GM21786 (cell line): ENCODE results near the gene ERCC5.
A peak's percentile ranks its signal among the peaks of the same experiment; 100 is the strongest.

Source experiments
- ATAC-seq: cut with Tn5 transposase; IDR thresholded peaks from one replicate; pipeline ENCODE4 v1.9.1; 2021; ENCODE audit not compliant: unreplicated experiment

Gene ERCC5

DNA sequence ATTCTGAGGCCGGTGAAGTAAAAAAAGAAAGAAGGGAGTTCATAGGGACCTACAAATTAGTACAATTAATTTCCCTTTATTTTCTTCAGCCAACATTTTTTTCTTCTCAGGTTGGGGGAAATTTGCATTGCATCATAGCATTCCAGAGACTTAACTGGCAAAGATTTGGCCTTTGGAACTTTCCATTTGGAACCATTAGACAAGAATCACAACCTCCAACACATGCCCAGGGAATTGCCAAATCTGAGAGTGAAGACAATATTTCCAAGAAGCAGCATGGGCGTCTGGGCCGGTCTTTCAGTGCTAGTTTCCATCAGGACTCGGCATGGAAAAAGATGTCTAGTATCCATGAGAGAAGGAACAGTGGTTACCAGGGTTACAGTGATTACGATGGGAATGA is 6.4 kb upstream of the ERCC5 start:
- no peak for ATAC-seq

DNA sequence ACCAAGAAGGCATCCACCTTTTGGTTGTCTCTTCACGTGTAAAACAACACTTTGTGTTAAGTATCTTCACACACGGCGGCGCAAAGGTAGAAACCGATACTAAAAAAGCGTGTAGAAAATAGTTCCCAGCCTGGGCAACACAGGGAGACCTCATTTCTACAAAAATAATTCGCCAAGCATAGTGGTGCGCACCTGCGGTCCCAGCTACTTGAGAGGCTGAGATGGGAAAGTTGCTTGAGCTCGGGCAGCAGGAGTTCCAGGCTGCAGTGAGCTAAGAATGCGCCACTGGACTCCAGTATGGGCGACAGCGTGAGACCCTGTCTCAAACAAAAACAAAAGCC is 573 bp upstream of the ERCC5 start:
- ATAC-seq: peak; percentile 15

DNA sequence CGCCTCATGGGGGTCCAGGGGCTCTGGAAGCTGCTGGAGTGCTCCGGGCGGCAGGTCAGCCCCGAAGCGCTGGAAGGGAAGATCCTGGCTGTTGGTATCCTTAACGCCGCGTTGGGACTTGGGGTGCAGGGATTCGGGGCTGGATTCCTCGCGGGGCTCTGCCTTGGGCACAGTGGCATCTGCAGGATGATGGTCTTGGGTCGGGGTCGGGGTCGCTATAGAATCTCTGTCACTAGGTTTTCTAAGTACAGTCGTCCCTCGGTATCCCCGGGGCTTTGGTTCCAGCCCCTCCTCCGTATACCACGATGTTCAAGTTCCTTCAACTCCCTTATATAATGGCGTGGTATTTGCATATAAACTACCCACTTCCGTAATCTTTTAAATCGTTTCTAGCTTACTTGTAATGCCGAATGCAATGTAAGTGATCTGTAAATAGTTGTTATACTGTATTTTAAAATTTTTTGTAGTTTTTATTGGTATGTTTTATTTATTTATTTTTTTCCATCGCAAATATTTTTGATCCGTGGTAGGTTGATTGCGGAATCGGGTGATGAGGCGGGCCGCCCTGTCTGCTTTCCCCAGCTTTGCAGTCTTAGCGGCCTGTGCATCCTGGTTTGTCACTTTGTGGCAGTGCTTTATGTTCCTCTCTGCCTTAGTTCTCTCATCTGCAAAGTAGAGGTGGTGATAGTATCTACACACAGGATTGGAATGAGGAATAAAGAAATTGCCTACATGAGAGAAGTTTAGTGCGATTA is 606 bp downstream of the ERCC5 start:
- peak; percentile 37 for ATAC-seq

DNA sequence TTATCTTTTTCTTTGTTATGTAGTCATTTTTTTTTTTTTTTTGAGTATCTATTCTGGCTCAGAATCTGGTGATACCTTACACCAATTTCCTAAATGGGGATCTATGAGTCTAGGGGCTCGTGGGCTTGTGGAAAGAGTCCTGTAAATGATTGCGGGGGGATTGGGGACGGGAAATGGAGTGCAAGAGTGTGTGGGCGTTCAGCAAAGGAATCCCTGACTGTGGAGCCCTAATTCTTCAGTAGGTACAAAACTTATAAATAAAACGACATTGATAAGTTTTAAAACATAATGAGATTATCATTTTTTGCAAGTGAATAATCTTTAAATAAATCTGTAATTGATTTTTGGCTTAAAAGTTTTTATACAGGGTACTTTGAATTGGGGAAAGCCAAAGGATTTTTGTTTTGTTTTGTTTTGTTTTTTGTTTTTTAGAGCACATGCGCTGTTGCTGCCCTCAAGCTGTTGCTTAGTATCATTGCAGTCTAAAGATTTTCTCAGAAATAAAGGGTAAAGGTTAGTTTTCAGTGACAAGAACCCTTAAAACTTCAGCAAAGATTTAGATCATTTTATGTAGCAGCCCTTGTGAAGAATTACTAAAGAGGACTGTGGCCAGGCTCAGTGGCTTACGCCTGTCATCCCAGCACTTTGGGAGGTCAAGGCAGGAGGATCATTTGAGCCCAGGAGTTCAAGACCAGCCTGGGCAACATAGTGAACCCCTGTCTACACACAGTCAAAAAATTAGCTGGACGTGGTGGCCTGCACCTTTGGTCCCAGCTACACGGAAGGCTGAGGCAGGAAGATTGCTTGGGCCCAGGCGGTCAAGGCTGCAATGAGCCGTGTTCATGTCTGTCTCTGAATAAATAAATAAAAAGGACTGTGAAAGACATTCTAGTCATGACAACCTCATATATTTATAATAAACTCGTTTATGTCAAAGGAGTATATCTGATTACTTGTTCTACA is 1.7 kb downstream of the ERCC5 start:
- ATAC-seq: no peak

DNA sequence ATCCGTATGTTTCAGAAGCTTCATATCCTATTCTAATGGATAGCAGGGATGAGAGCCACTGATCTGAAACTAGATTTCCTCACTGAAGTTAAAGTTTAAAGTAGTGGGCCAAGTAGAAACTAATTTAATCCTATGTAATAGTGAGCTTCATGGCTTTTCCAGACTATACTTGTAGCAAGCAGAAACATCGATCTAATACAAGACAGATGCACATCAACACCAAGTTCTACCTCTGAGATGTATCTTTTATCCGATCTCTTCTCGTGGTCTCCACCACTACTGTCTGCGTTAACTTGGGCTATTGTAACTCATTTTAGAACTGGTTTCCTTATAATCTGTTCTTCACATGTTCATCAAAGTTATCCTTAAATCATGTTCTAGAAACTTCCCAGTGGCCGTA is 3.1 kb downstream of the ERCC5 start:
- no peak for ATAC-seq

DNA sequence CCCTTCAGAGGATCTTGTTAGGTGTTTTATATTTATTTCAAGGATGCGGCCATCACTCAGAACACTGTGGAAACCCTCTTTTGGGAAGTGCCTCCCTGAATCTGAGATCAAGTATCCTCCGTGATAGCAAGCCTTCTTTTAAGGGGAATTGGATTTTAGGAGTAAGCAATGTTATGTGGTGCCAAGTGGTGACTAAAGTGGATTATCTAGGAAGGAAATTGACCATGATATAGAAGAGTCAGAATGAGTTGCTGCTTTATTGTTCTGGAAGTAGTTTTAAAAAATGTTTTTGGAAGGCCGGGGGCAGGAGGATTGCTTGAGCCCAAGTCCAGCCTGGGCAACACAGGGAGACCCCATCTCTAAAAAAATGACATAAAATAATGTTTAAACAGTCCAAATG is 6.7 kb downstream of the ERCC5 start:
- no peak for ATAC-seq

DNA sequence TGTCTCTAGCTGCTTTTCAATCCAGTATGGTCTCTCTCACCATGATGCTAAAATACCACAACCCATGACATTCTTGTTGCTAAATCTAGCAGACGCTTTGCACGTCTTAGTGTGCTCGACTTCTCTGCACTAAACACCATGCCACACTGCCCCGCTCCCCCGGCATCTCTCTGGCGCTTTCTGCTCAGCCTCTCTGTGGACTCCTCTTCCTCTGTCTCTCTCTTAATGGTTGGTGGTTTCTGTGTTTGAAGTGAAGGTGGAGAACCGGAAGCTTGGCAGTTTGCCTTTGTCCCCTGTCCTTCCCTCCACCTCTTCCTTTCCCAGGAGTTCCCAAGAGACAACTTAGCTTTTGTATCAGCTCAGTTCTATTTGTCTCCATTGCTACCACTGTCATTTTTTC is 8.8 kb downstream of the ERCC5 start:
- ATAC-seq: no peak

DNA sequence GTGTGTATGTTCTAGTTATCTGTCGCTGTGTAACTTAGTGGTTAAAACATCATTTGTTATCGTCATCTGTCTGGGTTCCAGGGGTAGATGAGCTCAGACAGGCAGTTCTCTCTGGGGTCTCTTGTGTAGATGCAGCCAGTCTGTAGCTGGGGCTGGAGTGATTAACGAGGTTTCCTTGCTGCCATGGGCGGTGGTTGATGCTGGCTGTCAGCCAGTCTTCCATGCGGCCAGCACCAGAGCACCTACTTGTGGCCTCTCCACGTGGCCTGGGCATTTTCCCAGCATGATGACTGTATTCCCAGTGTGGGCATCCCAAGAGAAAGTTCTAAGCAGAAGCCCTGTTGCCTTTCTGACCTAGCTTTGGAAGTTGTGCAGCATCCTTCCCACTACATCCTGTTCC is 10.7 kb downstream of the ERCC5 start:
- ATAC-seq: no peak

DNA sequence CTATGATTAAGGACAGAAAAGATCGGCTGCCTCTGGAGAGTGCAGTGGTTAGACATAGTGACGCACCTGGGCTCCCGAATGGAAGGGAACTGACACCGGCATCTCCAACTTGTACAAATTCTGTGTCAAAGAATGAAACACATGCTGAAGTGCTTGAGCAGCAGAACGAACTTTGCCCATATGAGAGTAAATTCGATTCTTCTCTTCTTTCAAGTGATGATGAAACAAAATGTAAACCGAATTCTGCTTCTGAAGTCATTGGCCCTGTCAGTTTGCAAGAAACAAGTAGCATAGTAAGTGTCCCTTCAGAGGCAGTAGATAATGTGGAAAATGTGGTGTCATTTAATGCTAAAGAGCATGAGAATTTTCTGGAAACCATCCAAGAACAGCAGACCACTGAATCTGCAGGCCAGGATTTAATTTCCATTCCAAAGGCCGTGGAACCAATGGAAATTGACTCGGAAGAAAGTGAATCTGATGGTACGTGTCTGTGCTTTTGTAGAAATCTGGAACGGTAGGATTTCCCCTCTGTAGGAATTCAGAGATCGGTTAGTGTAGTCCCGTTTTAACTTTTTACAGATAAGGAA is 16.9 kb downstream of the ERCC5 start:
- ATAC-seq: no peak

DNA sequence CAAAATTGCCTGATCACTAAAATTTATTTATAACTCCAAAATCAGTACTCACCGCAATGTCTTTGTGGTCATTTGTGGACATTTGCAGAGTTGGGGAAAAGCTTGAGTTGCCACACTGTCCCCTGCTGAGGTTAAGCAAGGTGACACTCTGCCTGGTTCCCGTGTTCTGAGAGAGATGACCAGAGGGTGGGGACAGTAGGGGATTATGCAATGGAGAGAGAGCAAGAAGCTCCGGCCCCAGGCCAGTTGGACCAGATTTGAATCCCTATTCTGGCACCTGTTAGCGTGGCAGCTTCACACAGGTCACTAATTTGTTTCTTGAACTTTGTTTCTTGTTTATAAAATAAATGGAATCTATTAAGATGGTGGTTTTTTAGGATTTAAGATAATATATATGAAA is 17.8 kb downstream of the ERCC5 start:
- ATAC-seq: no peak

DNA sequence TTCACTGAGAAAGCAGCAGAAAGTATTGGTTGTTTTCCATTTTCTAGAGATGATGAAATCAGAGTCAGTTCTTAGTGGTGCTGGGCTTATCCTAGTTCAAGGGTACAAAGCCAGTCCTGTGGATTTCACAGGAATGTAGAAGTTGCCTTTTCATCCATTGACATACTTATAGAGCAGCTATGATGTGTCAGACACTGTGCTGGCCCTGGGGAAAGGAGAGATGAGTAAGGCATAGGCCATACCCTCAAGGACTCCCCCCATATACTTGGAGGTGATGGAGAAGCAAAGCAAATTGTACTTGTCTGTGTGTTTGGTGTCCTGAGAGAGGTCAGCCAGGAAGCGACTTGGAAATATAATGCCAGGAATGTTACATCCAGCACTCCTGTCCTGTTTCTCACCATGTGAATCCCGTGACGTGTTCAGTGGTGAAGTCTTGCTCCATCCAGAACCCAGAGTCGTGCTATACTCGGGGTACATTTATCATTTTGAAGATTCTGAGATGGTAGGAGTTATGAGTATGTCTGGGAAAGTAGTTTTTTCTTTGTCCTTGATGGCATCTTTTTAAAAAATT is 22.6 kb downstream of the ERCC5 start:
- ATAC-seq: no peak

DNA sequence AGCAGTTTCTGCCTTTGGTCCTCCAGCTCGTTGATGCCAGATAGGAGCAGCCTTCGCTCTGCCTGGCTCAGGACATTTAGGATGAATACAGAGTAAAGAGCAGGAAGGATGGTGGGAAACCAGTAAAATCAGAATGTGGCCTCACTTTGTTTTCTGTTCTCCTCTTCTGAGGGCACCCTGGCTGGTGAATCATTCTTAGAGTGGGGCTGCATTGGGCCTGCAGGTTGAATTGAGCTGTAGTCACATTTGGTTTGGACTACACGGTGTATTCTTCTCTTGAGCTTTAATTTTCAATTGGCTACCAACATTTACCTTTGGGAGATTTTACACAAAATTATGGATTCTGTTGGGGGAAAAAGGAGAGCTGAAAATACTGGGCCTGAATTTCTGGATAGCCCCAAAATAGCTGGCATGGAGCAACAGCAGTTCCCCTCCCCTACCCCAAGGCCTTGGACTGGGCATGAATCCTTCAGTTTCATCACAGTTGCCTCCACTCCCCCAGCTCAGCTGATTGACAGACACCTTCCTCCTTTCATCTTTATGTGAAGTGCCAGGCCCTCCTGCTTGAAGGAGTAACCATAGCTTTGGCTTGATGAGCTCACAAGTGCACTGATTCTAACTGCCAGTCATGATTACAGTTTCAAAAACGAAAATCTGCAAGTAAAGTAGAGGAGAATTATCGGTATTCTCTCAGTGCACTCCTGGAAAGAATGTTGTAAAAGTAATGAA is 24.3 kb downstream of the ERCC5 start:
- ATAC-seq: peak; percentile 22

DNA sequence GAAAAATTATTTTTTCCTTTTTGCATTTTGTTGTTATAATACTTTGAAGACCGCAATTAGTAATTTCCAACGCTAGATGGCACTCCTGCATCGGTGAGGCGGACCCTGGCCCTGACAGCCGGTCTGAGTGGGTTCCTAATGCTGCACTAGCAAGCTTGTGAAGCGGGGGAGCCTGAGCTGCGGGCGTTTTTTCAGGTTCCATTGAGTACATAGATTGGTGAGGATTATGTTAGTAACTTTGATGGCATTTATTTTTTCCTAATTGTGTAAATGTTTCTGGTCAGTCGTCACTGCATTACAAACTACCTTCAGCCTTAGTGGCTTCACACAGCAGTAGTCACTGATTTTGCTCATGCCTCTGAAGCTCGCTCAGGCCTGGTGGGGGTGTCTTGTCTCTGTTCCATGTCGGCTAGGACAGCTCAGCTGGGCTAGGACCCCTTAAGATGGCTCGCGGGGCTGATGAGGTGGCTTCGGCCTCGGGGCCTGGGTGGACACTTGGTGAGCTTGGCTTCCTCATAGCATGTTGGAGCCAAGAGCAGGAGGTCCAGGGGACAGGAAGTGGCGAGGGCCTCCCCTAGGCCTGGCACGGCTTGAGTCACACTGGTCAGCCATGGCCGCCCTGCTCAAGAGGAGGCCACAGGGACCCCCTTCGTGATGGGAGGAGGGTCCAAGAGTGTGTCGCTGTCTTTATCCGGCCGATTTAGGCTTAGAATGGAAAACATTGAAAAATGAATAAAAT is 25.0 kb downstream of the ERCC5 start:
- peak; percentile 68 for ATAC-seq

DNA sequence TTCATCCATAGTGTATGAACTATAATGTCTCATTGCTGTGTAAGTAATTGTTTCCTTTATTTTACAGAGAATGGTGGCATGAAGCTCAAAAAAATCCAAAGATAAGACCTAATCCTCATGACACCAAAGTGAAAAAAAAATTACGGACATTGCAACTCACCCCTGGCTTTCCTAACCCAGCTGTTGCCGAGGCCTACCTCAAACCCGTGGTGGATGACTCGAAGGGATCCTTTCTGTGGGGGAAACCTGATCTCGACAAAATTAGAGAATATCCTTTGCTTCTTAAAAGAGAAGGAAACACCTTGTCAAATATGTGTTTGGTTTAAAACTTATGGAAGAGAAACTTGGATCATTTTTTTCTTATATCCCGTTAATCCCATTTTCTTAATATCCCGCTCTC is 26.3 kb downstream of the ERCC5 start:
- no peak for ATAC-seq

DNA sequence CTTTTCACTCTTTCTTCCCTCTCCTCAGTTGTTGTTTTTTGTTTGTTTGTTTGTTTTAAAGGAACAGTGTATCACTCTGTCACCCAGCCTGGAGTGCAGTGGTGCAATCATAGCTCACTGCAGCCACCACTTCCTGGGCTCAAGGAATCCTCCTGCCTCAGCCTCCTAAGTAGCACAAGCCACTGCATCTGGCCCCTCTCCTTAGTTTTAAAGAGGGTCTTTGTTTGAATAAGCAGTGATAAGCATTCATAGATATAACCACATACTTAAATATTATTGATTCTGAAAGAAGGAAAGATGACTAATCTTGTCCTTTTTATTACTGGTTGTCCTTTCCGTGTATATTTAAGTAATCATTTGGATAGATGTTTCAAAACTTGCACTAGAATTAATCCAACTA is 26.7 kb downstream of the ERCC5 start:
- ATAC-seq: no peak

DNA sequence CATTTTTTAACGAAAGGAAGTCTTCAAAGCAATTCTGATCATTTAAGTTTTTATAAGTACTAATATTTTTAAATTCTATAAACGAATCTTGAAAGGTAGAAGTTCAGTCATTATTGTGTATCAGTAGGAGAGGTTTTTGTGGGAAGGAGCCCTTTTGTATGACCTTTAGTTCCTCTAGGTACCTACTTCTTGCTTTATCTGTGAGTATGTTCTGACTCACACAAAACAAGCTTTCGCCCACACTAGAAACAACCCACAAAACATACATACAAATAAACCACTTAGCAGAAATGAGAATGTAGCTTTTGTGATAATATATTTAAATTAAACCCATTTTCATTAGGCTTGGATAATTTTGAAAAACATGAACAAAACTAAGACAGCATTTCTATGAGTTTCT is 27.8 kb downstream of the ERCC5 start:
- ATAC-seq: no peak

DNA sequence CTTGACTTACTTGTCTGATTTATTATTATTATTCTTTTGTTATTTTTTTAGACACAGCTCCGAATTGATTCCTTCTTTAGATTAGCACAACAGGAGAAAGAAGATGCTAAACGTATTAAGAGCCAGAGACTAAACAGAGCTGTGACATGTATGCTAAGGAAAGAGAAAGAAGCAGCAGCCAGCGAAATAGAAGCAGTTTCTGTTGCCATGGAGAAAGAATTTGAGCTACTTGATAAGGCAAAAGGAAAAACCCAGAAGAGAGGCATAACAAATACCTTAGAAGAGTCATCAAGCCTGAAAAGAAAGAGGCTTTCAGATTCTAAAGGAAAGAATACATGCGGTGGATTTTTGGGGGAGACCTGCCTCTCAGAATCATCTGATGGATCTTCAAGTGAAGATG is 29.4 kb downstream of the ERCC5 start:
- no peak for ATAC-seq

DNA sequence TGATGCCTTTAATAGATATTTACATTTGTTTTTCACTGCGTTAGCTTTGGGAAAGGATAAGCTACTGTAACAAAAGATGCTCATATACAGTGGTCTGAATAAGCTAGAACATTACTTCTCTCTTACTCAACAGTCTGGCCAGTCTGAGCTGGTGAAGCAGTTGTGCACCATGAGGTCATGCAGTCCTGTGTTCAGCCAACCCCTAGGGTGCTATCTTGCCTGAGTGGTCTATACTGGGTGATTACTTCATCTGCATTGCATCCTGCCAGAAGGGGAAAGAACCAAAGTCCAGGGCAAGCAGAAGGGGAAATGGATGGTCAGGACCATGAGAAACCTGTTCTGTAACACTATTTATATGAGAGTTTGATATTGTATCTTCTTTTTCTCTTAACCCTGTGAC is 31.5 kb downstream of the ERCC5 start:
- no peak for ATAC-seq

DNA sequence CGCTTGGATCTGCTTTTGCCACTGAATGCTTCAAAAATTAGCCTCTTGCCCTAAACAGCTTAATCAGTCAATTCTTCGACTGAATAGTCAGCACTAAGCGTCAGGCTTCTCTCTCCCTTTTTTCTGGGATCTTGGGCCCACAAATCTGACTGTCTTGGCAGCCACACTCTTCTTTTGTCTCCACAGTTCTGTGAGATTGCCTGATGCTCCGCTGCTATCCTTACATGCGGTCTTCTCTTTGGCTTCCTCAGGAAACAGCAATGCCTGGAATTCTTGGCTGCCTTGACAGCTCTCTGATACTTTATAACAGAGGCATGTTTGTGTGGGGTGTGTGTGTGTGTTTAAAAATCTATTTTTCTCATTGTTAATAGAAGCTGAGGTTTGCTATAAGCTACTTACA is 32.6 kb downstream of the ERCC5 start:
- no peak for ATAC-seq

DNA sequence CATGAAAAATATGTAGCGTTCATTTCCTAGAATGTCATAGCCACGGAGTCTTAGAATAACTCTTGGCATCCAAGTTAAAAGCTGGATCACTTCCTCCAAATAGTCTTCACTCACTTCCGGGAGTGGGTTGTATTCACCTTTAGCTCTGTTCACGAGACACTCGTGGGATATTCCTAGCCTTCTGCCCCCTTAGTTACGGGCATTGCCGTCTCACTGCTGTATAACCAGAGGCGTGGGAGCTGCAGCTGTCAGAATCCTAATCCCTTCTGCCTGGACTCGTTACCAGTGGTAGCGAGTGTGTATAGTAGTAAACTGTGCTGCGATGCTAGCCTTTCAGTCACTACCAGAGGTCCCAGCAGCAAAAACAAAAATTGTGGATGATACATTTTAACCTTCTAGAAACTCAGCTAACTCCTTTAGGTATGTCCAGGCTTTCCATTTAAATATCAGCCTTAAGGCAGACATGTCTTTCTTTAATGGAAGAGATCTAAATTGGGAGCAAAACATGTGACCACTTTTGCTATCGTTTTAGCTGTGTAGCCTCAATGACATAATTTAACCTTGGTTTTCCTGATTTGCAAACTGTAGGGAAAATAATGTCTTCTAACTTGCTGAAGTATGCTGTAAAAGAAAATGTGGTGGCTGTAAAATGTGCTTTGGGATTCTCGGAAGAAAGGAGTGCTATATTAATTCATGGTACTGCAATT is 34.1 kb downstream of the ERCC5 start:
- ATAC-seq: no peak
